HG03457 (cell line): ENCODE results near the gene KCNQ5.
"Not testable (repeated sequence)": the region's sequence is repeated elsewhere in the genome, so short reads cannot be mapped to it uniquely, and the experiment has no call there.

Source experiments
- ATAC-seq: cut with Tn5 transposase; IDR thresholded peaks from one replicate; pipeline ENCODE4 v1.9.1; 2021; ENCODE audit warnings: moderate number of reproducible peaks; ENCODE audit not compliant: unreplicated experiment

KCNQ5 gene

DNA sequence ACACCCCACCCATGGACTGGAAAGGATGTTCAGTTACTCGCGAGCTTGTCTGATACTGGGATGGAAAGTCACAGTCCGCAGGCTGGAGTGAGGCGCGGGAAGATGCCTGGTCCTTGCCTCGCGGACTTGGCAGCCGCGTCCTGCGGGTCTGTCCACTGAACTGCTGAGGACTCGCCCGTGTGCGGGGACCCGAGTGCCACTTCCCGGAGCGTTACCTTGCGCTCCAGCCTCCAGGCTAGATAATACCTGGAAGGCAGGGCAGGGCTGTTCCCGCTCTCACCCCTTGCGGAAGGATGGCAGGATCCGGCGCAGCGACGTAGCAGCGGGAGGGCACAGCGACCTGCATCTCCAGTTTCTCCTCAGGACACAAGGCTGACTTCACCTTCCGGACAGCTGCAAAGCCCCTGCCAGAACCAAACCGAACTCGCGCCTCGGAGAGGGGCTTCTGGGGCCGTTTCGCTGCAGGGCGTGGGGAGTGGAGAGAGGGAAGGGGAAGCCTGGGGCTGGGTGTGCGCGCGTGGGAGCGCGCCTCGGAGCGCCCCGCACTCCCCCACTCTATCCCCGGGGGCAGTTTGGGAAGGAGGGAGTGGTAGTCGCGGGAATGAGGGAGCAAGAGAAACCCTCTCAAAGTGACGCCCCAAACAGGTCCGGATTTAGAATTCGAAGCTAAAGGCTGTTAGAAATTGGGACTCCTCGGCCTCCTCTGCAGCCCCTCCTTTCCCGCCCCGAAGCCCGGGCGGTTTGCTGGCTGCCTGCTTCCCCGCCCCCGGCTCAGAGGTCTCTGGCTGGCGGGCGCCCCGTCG lies at the start of gene KCNQ5:
TSS of gene KCNQ5 (plus strand) at position 774 of the 803 bp plus-strand sequence.
- peak; percentile 21 for ATAC-seq

- peak; percentile 83 for ATAC-seq
Measured at GRCh38 chr6:72579865-72580264, 42.0 kb upstream of the KCNQ5 start.

- ATAC-seq = peak; percentile 62
Measured at GRCh38 chr6:72580281-72580940, 41.5 kb upstream of the KCNQ5 start.

GRCh38 chr6:72580950-72581349 lies 40.9 kb upstream of the KCNQ5 start:
- ATAC-seq = not testable (repeated sequence)

- ATAC-seq = no peak
Measured at GRCh38 chr6:72588155-72588554, 33.7 kb upstream of the KCNQ5 start.

DNA sequence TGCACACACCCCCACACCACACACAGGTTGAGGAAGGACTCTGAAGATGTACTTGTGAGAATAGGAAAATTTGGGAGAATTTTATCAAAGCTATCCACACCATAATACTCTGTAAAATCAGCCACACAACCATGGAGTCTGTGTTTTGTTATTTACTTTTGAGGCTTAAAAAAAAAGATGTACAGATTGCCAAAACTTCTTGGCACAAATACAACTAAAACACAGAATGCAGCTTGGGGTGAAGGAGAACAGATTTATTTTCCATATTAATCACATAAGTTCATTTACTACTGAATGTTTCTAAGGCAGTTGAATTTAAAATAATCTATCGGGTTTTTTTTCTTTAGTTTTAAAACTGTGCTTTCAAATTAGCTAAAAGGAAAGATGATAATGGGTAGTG lies 32.8 kb upstream of the KCNQ5 start:
- ATAC-seq = no peak

DNA sequence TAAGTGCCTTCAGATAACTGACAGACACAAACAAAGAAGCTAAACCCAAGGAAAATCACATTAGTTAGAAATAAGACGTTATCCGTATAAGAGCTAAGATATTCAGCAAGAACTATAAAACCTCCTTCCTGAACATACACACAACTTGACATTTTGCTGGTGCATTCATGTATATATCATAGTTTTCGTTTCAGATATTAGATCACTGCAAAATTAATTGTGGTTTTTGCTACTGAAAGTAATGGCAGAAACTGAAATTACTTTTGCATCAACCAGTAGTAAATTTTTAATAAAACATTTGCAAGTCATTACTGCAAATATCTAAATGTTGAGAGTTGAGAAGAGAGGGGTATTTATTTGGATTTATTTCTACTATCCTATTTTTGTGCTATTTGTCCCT lies 26.1 kb upstream of the KCNQ5 start:
- peak; percentile 76 for ATAC-seq

DNA sequence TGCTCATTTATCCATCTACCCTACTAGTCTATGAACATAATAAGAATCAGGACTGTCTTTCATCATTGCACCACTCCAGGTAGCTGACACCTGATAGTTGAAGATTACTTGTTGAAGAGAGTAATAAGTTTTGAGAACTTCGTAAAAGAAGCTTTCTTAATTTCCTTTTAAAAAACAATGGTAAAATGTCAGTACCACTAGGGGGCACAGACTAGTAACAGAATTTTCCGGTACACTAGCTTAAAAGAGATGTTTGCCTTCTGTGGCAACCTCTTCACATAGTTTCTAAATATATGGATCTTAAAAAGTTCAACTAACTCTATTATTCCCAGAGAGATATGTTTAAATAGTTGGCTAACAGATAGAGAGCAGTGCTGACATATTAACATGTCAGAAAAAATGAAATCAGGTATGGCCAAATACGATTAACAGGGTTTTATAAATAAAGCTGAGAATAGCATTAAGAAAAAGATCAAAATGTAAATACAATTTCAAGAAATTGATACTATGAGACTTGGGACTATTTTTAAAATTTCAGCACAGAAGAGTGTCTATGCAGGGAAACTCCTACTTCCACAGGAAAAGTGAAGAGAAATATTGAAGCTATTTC lies 5.4 kb upstream of the KCNQ5 start:
- no peak for ATAC-seq

DNA sequence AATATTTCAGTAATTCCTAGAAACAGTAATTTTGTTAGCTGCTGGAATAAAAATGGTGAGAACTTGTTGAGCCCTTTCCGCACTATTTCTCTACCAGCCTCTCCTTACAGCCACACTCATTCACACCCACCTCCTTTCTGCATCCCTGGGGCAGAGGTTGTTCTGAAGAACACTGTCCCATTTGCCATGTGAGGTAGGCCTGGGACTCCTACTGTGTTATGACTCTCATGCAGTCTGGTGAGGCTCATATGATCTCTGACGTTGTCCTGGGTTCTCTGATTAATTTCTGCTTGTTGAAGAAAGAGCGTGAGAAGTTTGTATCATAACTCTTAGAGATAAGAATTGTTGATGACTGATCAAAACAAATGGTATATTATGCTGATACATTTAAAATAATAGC lies 4.1 kb upstream of the KCNQ5 start:
- ATAC-seq = no peak

DNA sequence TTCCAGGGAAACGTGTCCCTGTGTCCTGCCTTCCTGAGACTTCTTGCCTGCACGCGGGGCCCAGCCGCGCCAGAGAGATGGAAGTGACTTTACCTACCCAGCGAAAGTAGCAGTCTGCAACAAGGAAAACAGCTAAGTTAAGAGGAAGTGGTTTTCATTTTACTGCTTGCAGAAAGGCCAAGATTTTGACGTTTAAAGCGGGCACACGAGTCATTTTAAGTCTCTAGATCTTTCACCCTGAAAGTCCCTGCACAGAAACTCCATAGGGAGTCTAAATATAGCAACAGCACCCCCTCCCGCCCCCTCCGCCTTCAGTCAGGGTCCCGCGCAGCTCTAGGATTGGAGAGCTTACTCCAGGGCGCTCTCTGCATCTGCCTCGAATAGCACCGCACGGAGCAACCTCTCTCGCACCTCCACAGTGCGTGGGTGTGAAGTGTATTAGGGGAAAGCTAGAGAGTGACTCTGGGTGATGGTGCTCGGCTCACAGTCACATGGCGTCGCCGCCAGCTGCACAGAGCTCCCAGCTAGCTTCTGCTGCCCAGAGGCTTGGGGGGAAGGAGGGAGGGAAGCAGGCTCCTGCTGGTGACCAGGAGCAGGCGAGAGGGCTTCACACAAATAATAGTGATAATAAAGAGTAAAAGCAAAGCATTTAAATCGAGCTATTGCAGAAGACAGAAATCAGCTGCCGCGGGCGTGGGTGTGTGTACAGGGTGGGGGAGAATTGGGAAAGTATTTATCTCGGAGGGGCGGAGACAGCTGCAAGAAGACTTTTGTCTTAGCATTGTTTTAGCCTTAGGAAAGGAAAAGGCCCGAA lies 1.8 kb upstream of the KCNQ5 start:
- peak; percentile 49 for ATAC-seq

DNA sequence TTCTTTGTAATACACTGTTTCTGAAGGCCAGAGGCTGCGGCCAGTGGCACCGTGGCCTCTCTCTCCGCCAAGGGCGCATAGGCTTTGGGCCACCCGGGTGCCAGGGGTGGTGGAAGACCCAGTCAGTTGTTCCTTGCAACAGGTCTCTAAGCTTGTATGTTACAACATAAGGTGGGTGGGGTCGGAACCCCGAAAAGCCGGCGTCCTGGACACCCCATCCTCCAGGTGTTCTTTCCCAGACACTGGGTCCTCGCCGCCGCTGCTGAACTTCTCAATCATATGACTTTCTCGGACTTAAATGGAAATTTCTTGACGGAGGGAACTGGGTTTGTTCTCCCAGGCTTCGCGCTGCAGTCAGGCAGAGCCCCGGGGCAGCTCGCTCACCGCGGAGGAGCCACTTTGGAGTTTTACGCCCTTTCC lies 983 bp upstream of the KCNQ5 start:
- ATAC-seq = no peak

- ATAC-seq = peak; percentile 27
Measured at GRCh38 chr6:72622094-72622940, 453 bp downstream of the KCNQ5 start.

DNA sequence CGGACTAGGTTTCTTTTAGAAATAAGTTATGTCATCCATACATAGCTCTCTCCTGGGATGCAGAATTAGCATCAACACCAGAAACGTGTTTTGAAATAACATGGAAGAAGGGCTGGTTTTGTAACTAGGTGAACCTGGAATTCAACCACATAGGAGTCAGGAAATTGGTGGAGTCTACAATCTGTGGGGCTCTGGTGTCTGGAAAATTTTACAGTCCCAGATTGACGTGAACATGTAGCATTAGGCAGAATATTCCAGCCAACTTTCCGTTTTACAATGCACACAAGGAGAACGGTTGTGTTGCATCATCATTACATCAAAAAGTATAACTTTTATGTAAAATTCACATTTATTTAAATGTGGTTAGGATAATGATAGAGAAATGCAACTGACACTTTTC lies 1.9 kb downstream of the KCNQ5 start:
- no peak for ATAC-seq

GRCh38 chr6:72624557-72625160 lies 2.8 kb downstream of the KCNQ5 start:
- no peak for ATAC-seq

GRCh38 chr6:72626126-72626525 lies 4.3 kb downstream of the KCNQ5 start:
- ATAC-seq = peak; percentile 40

GRCh38 chr6:72627539-72627938 lies 5.7 kb downstream of the KCNQ5 start:
- no peak for ATAC-seq

DNA sequence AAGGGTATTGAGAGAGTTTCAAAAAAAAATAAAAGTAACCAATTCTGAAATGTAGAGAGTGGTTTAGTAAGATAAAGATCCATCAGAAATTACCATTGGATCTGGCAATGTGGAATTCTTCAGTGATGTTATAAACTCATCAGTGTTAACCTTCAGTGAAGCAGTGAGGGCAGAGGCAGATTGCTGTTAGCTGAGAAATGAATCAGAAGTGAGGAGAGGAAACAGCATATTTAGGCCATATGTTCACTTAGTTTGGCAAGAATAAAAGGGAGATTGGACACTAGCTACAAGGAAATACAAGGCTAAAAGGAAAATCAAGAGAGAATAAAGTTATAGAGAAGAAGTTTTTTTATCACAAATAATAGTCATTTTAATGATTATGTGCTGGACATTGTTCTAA lies 9.6 kb downstream of the KCNQ5 start:
- ATAC-seq = no peak

DNA sequence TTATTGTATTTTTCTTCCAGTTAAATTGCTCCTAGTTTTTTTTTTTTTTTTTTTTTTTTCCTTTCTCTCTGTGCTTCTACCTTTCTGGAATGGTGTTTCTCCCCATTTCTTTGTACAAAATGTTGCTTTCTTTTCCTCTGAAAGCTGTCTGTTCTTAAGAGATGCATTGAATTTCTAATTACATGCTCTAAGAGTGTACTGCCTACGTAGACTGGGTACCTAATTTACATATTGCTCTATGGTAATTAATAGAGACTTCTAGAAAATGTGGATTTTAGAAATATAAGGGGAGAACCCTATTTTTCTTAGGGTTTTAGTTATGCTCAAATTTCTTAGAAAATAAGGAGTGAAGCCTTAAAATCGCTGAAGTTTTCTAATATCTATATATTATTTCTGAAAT lies 13.8 kb downstream of the KCNQ5 start:
- no peak for ATAC-seq

GRCh38 chr6:72636215-72636614 lies 14.4 kb downstream of the KCNQ5 start:
- peak; percentile 83 for ATAC-seq

DNA sequence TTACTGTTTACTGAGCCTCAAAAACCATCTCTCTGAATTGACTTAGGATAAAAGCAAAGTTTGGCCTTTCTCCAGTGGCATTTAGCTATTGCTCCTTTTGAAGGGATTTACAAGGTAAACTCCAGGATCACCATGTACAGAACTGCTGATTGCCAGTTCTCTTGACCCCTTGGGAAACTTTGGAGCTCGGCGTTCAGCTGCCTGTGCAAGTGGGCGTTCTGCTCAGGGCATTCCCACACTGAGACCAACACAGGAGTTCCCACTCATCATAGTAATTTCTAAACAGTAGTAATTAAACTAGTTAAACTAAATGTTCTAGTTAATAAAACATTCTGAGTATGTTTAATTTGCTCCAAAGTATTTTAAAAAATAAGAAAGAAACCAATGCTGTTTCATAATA lies 14.9 kb downstream of the KCNQ5 start:
- no peak for ATAC-seq
